HEK293T (cell line): ENCODE measurements around the gene GRAMD2A.

ENCODE experiments used
- CTCF ChIA-PET: fragments of 350-600 bp; formaldehyde crosslinking; extraction: SDS; loops from one replicate; lab custom pipeline; 2021; ENCODE audit warnings: antibody characterized with exemption, inconsistent platforms; lab: Yijun Ruan, JAX
- POLR2A ChIA-PET: fragments of 350-600 bp; formaldehyde crosslinking; extraction: SDS; loops from one replicate; lab custom pipeline; 2020; ENCODE audit warnings: antibody characterized with exemption, inconsistent platforms; lab: Yijun Ruan, JAX
- DNase-seq: peaks from one replicate; pipeline ENCODE4 v3.0.0; 2012; ENCODE audit warnings: mixed read lengths; ENCODE audit errors: extremely low spot score
- ARNT ChIP-seq: fragments of 450-650 bp; IDR thresholded peaks from 2 replicates; pipeline ENCODE4 v1.6.1; 2017; ENCODE audit warnings: mild to moderate bottlenecking
- BHLHE40 ChIP-seq: fragments of 450-650 bp; IDR thresholded peaks from 2 replicates; pipeline ENCODE4 v1.6.1; 2016; ENCODE audit warnings: mild to moderate bottlenecking, moderate library complexity, borderline replicate concordance
- CTBP1 ChIP-seq: fragments of 450-650 bp; IDR thresholded peaks from 2 replicates; pipeline ENCODE4 v1.6.1; 2016; ENCODE audit warnings: borderline replicate concordance
- ELF4 ChIP-seq: fragments of 450-650 bp; IDR thresholded peaks from 2 replicates; pipeline ENCODE4 v1.6.1; 2017; ENCODE audit warnings: antibody characterized with exemption
- FOXA1 ChIP-seq: fragments of 450-650 bp; IDR thresholded peaks from 2 replicates; pipeline ENCODE4 v1.6.1; 2016; ENCODE audit warnings: mild to moderate bottlenecking
- FOXK2 ChIP-seq: fragments of 450-650 bp; IDR thresholded peaks from 2 replicates; pipeline ENCODE4 v1.6.1; 2016; ENCODE audit warnings: mild to moderate bottlenecking
- FOXM1 ChIP-seq: fragments of 450-650 bp; IDR thresholded peaks from 2 replicates; pipeline ENCODE4 v1.6.1; 2017; ENCODE audit warnings: mild to moderate bottlenecking, borderline replicate concordance
- HDGF ChIP-seq: fragments of 450-650 bp; IDR thresholded peaks from 2 replicates; pipeline ENCODE4 v1.6.1; 2017; ENCODE audit warnings: antibody characterized with exemption, borderline replicate concordance
- L3MBTL2 ChIP-seq: fragments of 450-650 bp; conservative IDR thresholded peaks from 2 replicates; pipeline ENCODE4 v1.6.1; 2016; ENCODE audit warnings: mild to moderate bottlenecking
- LEF1 ChIP-seq: fragments of 450-650 bp; IDR thresholded peaks from 2 replicates; pipeline ENCODE4 v1.6.1; 2017; ENCODE audit warnings: mild to moderate bottlenecking, borderline replicate concordance
- NFRKB ChIP-seq: fragments of 450-650 bp; IDR thresholded peaks from 2 replicates; pipeline ENCODE4 v1.6.1; 2016; ENCODE audit warnings: mild to moderate bottlenecking, moderate library complexity
- SP1 ChIP-seq: fragments of 450-650 bp; IDR thresholded peaks from 2 replicates; pipeline ENCODE4 v1.6.1; 2017
- SUZ12 ChIP-seq: fragments of 450-650 bp; IDR thresholded peaks from 2 replicates; pipeline ENCODE4 v1.6.1; 2016; ENCODE audit warnings: mild to moderate bottlenecking
- TARDBP ChIP-seq: fragments of 450-650 bp; IDR thresholded peaks from 2 replicates; pipeline ENCODE4 v1.6.1; 2016
- ZNF384 ChIP-seq: fragments of 450-650 bp; IDR thresholded peaks from 2 replicates; pipeline ENCODE4 v1.6.1; 2016
- TF ChIP-seq, protein P1 (sequence below): fragments of 450-650 bp; IDR thresholded peaks from 2 replicates; pipeline ENCODE4 v1.6.1; 2016

GRAMD2A gene

DNA sequence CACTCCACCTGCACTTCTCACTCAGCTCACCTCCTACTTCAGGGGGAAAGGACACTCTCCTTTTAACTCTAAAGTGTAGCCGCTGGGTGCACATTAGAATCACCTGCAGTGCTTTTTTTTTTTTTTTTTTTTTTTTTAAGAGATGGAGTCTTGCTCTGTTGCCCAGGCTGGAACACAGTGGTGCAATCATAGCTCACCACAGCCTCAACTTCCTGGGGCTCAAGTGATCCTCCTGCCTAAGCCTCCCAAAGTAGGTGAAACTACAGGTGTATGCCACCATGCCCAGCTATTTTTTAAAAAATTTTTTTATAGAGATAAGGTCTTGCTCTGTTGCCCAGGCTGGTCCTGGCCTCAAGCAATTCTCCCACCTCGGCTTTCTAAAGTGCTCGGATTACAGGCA lies 20.8 kb downstream of the GRAMD2A start:
- DNase-seq, result no peak
- POLR2A ChIA-PET, result no interaction called here
- no peak for TF ChIP-seq LEF1
- no peak for TF ChIP-seq FOXM1
- TF ChIP-seq SUZ12, result no peak
- no peak for TF ChIP-seq HDGF
- TF ChIP-seq CTBP1, result no peak
- TF ChIP-seq FOXA1, result no peak
- TF ChIP-seq ZNF384, result peak; percentile 41
- CTCF ChIA-PET, result interaction anchor here (0.6 to 1.1 kb wide), 3 partner anchors 10 to 26 kb away, joined by 3 to 4 read pairs (median 3); no protein-coding TSS in a partner anchor

DNA sequence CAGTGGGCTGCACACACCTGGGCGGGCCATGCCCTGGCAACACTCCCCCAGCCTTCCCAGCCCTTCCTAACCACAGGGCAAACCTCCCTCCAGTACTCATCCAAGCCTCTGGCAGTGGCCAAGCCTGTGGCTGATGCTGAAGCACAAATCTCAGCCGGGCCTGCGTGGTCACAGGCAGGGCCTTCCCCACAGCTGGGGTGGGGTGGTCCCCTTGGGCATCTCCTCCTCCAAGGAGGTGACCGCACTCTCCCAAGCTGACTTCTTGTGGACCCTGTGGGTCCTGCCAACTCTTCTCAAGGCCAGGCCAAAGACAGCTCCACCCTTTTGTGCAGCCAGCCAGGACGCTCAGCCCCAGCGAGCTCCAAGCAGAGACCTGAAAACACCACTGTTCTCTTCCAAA lies 21.4 kb downstream of the GRAMD2A start:
- no peak for DNase-seq
- ChIA-PET CTCF (interaction anchor here (0.6 to 0.9 kb wide), 2 partner anchors 10 to 24 kb away, joined by 3 to 4 read pairs; no protein-coding TSS in a partner anchor), POLR2A (no interaction called here)
- no peak for TF ChIP-seq ZNF384
- TF ChIP-seq TARDBP, result no peak
- TF ChIP-seq ARNT, result no peak
- no peak for TF ChIP-seq SP1
- no peak for TF ChIP-seq CTBP1
- TF ChIP-seq FOXA1, result no peak
- TF ChIP-seq, protein P1, sequence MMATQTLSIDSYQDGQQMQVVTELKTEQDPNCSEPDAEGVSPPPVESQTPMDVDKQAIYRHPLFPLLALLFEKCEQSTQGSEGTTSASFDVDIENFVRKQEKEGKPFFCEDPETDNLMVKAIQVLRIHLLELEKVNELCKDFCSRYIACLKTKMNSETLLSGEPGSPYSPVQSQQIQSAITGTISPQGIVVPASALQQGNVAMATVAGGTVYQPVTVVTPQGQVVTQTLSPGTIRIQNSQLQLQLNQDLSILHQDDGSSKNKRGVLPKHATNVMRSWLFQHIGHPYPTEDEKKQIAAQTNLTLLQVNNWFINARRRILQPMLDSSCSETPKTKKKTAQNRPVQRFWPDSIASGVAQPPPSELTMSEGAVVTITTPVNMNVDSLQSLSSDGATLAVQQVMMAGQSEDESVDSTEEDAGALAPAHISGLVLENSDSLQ, result no peak
- no peak for TF ChIP-seq ELF4
- no peak for TF ChIP-seq LEF1
- no peak for TF ChIP-seq HDGF
- no peak for TF ChIP-seq BHLHE40
- TF ChIP-seq FOXM1, result no peak
- TF ChIP-seq FOXK2, result no peak
- no peak for TF ChIP-seq SUZ12
- TF ChIP-seq L3MBTL2, result no peak

DNA sequence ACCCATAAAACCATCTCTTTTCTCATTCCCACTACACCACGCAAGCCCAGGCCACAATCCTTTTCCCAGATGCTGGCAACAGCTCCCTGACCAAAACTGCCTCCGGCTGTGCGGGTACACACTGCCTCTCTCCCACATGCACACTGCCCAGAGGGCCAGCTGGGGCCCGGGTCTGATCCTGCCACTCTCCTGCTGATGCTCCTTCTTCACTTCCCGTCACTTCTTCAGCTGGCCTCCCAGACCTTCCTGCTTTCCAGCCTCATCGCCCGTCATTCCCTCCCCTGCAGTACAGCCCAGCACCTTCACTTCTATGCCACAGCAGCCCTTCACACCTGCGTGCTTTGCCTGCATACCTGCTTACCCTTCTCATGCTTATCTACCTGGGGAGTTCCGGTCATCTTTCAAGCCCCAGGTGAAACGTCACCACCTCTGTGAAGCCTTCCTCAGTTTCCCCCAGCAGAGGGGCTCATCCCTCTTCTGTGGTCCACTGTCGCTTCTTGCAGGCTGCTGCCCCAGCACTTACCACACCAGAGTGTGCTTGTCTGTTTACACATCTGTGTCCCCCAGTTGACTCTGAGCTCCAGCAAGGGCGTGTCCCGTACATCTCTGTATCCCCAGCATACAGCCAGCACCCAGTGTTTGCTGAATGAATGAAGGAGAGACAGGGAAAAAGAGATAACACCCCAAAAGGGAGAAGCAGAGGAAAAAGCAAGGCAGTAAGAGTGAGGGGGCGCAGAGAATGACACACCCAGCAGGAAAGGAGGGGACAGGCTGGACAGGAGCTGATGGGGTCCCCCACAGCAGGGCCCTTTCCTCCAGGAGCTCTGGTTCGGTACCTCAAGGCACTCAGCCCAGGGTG lies 22.2 kb downstream of the GRAMD2A start:
- DNase-seq, result no peak
- CTCF ChIA-PET, result no interaction called here
- no peak for TF ChIP-seq ARNT
- no peak for TF ChIP-seq LEF1
- TF ChIP-seq ZNF384, result no peak
- TF ChIP-seq SP1, result no peak
- TF ChIP-seq L3MBTL2, result no peak
- TF ChIP-seq NFRKB, result no peak
- TF ChIP-seq, protein P1, result no peak
- no peak for TF ChIP-seq HDGF
- no peak for TF ChIP-seq BHLHE40
- TF ChIP-seq CTBP1, result no peak
- TF ChIP-seq ELF4, result no peak
- no peak for TF ChIP-seq FOXA1
- no peak for TF ChIP-seq TARDBP
- no peak for TF ChIP-seq FOXK2
- no peak for TF ChIP-seq SUZ12
- no peak for TF ChIP-seq FOXM1
- POLR2A ChIA-PET, result no interaction called here

DNA sequence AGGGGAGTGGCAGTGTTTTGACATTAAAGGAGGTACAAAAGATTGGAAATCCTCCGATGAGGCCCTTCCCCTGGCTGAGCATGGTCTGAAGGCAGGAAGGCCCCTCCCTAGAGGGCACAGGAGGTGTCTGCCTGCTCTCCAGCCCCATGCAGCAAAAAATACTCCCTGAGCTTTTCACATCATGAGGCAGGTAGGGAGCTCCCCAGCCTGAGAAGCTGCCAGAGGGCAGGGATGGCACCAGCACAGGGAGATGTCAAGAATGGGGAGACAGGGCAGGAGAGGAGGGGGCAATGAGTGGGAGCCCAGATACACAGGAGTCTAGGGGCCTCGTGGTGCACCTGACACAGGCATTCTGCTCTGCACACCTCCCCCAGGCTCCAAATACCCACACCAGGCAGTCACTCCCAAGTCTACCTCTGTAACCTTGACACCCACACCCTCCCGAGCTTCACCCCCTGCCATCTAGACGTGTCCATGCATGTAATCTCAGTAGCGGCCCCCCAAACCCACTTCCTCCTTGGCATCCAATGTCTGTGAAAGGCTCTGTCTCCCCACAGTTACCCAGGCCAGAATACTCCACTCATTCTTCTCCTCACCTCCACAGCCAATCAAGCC lies 22.9 kb downstream of the GRAMD2A start:
- ChIA-PET POLR2A (no interaction called here), CTCF (no interaction called here)
- no peak for DNase-seq
- TF ChIP-seq L3MBTL2, result no peak
- TF ChIP-seq ZNF384, result no peak

DNA sequence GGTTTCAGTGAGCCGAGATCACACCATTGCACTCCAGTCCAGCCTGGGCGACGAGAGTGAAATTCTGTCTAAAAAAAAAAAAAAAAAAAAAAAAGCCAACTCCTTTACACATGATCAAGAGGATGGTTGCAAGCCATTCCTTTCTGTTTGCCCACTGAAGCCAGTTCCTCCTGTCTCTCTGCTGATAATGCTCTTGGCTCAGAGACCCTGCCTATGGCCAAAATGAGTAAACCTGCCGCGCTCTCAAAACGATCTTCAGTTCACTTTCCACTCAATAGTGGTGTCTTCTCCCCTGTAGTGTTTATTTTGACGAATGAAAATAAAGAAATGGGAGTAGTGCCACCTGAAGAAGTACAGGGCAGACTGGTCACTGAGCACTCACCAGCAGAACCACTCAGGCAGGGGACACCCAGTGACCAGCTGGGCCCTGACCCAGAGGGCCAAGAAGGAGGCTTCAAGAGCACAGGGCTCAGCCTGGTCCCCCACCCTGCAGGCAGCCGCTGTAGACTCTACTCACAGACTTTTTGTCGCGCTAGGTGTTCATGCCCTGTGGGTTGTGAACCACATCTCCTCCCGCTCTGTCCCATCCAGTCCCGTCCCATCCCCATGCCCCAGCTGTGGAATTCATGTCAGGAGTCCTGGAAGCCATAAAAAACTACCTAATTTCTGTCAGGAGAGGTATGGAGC lies 23.6 kb downstream of the GRAMD2A start:
- TF ChIP-seq FOXM1, result no peak
- TF ChIP-seq CTBP1, result no peak
- TF ChIP-seq ZNF384, result no peak
- TF ChIP-seq ARNT, result no peak
- TF ChIP-seq NFRKB, result no peak
- TF ChIP-seq L3MBTL2, result no peak
- TF ChIP-seq FOXK2, result no peak
- TF ChIP-seq, protein P1, result no peak
- no peak for TF ChIP-seq FOXA1
- TF ChIP-seq ELF4, result no peak
- no peak for TF ChIP-seq BHLHE40
- no peak for TF ChIP-seq TARDBP
- no peak for TF ChIP-seq SUZ12
- TF ChIP-seq SP1, result no peak
- TF ChIP-seq LEF1, result no peak
- TF ChIP-seq HDGF, result no peak
- CTCF ChIA-PET, result no interaction called here
- POLR2A ChIA-PET, result no interaction called here
- DNase-seq, result no peak
